Activated CD4-positive, alpha-beta memory T cell treated with anti-CD3 and anti-CD28 coated beads for 36 hours (primary cell): ENCODE data around the gene TRIP11. TPM values are rescaled to one million over a fixed set of nuclear protein-coding genes. Genes with fewer than 3 reads are reported as not detected.

Experiments
- CTCF ChIA-PET: fragments of 350-600 bp; sonication (Branson Sonifier 250); formaldehyde crosslinking; loops from one replicate; lab custom pipeline; 2021; ENCODE audit warnings: antibody characterized with exemption, inconsistent platforms; lab: Charles Lee
- POLR2A ChIA-PET: fragments of 350-600 bp; sonication (Branson Sonifier 250); formaldehyde crosslinking; loops from one replicate; lab custom pipeline; 2021; ENCODE audit warnings: antibody characterized with exemption; lab: Charles Lee
- DNase-seq: peaks from one replicate; pipeline ENCODE4 v3.0.0-alpha.2; 2020
- H3K27ac Mint-ChIP-seq: one replicate; pipeline ENCODE4 v1.8.0; 2021; ENCODE audit warnings: mixed read lengths
- H3K27me3 Mint-ChIP-seq: one replicate; pipeline ENCODE4 v1.8.0; 2021; ENCODE audit warnings: mixed read lengths
- H3K36me3 Mint-ChIP-seq: one replicate; pipeline ENCODE4 v1.8.0; 2021; ENCODE audit warnings: mixed read lengths
- H3K4me1 Mint-ChIP-seq: one replicate; pipeline ENCODE4 v1.8.0; 2021; ENCODE audit warnings: low read depth, mixed read lengths
- H3K4me3 Mint-ChIP-seq: one replicate; pipeline ENCODE4 v1.8.0; 2021; ENCODE audit warnings: mild to moderate bottlenecking, mixed read lengths
- H3K9me3 Mint-ChIP-seq: one replicate; pipeline ENCODE4 v1.8.0; 2021; ENCODE audit warnings: mixed read lengths
- intact Hi-C: fragments of 100-400 bp; cut with micrococcal nuclease; formaldehyde crosslinking; loops from one replicate; pipeline ENCODE4 v1.15.1; 2023
- total RNA-seq, 2 experiments: library from RNA; stranded (reverse); gene quantifications; one replicate each; pipeline ENCODE4 v1.2.3, GENCODE V29; 2021

The TRIP11 gene
- total RNA-seq, 2 experiments from 2014 or later = 35.9 to 37.0 TPM

DNA sequence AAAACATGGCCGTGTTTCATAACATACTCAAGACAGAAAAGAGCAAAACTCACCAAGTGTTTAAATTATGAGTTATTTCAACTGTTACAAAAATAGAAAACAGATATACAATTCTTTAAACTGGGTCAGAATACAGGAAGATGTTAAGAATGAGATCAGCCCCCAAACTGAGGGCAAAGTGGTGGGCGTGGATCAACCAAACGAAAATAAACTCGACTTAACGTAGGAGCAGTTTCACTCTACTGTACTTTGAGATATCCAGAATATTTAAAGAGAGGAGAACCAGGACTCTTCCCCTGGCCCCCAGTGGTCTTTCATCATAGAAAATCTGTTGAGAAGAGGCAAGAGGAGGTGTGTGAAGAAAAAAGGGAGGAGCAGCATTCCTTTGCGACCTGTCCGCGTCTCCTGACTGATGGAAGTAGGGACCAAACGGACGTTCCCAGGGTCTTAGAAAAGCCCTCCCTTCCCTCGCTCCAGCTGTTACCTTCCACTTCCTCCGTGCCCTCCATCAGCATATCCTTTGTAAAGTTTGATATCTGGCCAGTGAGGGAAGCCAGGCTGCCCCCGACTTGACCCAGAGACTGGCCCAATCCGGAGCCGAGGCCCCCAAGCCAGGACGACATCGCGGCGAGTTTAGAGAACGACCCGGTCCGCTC, 668 bp downstream of the TRIP11 start:
- peak; percentile 37 for DNase-seq
- Mint-ChIP-seq H3K4me1 (peaks cover 31% of the 10 kb centered on the region), H3K36me3 (peaks cover 7% of the 10 kb centered on the region), H3K4me3 (peak overlapping the region; percentile 90), H3K27me3 (no peaks in the 10 kb centered on the region), H3K9me3 (no peaks in the 10 kb centered on the region), H3K27ac (peak overlapping the region; percentile 93)
- intact Hi-C loops = no loop called here
- ChIA-PET CTCF (interaction anchor here (0.8 to 2.2 kb wide), 3 partner anchors 17 to 68 kb away, joined by 4 to 13 read pairs (median 8); partner anchors contain the start of gene ATXN3), POLR2A (interaction anchor here (1.3 to 2.5 kb wide), 6 partner anchors 27 to 173 kb away, joined by 3 to 17 read pairs (median 6); partner anchors contain the start of genes ATXN3, CPSF2 and NDUFB1)

DNA sequence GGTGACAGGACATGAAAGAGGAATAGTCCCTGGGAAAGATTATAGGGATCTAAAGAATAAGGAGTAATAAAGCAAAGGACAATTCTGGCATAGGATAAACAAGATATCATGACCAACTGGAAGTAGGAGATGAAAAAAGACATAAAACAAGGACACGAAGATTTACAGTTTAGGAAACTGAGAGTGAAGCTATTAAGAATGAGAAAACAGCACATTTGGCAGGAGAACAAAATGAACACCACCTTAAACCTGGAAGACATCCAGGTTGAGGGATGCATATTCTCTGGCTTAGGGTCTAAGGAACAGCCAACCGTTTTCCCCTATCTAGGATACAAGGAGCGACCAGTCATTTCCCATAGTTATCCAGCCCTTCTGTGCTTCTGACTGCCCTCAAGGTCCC, 1.9 kb downstream of the TRIP11 start:
- CTCF ChIA-PET = interaction anchor here (1.5 kb wide), 1 partner anchor 69 kb away, joined by 8 read pairs; the partner anchor contains the start of gene ATXN3
- intact Hi-C loops = no loop called here
- peak overlapping the region; percentile 3 for H3K27ac Mint-ChIP-seq

DNA sequence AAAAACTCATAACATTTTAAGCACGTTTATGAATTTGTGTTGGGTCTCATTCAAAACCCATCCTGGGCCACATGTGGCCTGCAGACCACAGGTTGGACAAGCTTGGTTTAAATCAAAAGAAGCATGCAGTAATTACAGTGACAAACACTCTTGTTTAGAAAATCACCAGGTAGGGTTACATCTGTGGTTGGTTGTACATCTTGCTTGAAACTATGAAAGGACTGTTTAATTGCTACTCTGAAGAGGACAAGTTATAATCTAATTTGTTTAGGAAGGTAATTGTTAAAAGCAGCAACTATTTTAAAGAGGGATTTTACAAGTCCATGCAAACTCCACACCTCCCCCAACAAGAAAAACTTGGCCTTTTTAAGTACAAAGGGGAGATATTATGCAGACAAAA, 4.0 kb downstream of the TRIP11 start:
- Mint-ChIP-seq H3K9me3 (no peaks in the 10 kb centered on the region), H3K27ac (peak overlapping the region; percentile 18), H3K27me3 (no peaks in the 10 kb centered on the region), H3K4me3 (no peak overlapping the region), H3K4me1 (peaks cover 37% of the 10 kb centered on the region), H3K36me3 (peaks cover 7% of the 10 kb centered on the region)
- ChIA-PET POLR2A (no interaction called here), CTCF (no interaction called here)
- no peak for DNase-seq
- intact Hi-C loops = no loop called here

More for the DNA sequence above, 1.9 kb downstream of the TRIP11 start:
- no peak for DNase-seq
- H3K9me3 Mint-ChIP-seq = no peaks in the 10 kb centered on the region
- H3K36me3 Mint-ChIP-seq = peaks cover 7% of the 10 kb centered on the region
- peaks cover 38% of the 10 kb centered on the region for H3K4me1 Mint-ChIP-seq
- peak overlapping the region; percentile 90 for H3K4me3 Mint-ChIP-seq
- POLR2A ChIA-PET = no interaction called here
- H3K27me3 Mint-ChIP-seq = no peaks in the 10 kb centered on the region

DNA sequence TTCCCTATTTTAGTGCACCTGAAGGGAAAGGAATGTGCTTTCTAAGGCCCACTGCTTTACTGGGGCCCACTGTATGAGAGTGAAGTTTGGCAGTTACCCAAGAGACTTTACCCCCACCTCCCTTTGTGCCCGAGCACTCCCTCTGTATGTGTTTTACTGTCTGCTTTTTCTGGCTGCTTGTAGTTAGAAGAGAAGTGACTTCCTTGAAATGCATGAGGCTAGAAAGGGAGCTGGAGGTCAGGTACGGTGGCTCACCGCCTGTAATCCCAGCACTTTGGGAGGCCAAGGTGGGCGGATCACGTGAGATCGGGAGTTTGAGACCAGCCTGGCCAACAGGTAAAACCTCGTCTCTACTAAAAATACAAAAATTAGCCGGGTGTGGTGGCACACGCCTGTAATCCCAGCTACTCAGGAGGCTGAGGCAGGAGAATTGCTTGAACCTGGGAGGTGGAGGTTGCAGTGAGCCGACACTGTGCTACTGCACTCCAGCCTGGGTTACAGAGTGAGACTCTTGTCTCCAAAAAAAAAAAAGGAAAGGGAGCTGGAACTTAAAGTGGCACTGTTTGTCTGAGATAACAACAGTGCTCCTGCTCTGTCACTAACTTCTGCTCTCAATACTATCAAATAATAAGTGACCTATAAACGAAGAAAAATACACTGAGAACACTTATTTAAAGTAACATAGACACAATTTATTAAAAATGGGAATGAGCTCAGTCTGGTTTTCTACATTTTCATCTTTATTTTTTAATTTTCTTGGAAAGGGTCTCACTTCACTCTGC, 5.8 kb downstream of the TRIP11 start:
- no peaks in the 10 kb centered on the region for H3K27me3 Mint-ChIP-seq
- CTCF ChIA-PET = interaction anchor here (0.8 to 1.1 kb wide), 2 partner anchors 37 to 74 kb away, joined by 3 to 4 read pairs; no protein-coding TSS in a partner anchor
- DNase-seq = no peak
- intact Hi-C loops = no loop called here
- H3K27ac Mint-ChIP-seq = no peak overlapping the region
- H3K36me3 Mint-ChIP-seq = peaks cover 12% of the 10 kb centered on the region
- POLR2A ChIA-PET = no interaction called here
- no peaks in the 10 kb centered on the region for H3K9me3 Mint-ChIP-seq
- H3K4me1 Mint-ChIP-seq = peaks cover 35% of the 10 kb centered on the region
- H3K4me3 Mint-ChIP-seq = no peak overlapping the region

DNA sequence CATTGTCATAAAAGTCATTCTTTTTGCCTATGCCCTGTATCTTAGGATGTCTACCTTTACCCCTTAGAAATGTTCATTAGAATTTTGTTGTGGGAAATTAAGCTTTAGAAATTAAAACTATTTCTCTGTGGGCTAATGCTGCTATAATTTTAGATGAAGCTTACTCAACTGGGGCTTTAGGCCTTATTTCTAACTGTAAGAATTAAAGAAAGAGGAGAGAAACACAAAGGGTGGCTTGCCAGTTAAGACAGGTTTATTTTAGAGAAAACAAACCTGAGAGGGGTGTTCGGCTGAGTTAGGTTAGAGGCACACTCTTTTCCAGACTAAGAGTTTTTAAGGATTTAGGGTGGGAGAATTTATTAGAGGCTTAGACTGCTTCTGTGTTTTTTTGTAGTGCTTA, 6.4 kb downstream of the TRIP11 start:
- ChIA-PET CTCF (no interaction called here), POLR2A (no interaction called here)
- Mint-ChIP-seq H3K9me3 (no peaks in the 10 kb centered on the region), H3K27ac (no peak overlapping the region), H3K36me3 (peaks cover 15% of the 10 kb centered on the region), H3K4me1 (peaks cover 33% of the 10 kb centered on the region), H3K27me3 (no peaks in the 10 kb centered on the region), H3K4me3 (no peak overlapping the region)
- intact Hi-C loops = no loop called here
- DNase-seq = no peak

DNA sequence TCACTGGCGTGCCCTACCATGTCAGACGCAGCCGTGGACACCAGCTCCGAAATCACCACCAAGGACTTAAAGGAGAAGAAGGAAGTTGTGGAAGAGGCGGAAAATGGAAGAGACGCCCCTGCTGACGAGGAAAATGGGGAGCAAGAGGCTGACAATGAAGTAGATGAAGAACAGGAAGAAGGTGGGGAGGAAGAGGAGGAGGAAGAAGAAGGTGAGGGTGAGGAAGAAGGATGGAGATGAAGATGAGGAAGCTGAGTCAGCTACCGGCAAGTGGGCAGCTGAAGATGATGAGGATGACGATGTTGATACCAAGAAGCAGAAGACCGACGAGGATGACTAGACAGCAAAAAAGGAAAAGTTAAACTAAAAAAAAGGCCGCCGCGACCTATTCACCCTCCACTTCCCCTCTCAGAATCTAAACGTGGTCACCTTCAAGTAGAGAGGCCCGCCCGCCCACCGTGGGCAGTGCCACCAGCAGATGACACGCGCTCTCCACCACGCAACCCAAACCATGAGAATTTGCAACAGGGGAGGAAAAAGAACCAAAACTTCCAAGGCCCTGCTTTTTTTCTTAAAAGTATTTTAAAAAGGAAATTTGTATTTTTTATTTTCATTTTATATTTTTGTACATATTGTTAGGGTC, 13.2 kb downstream of the TRIP11 start:
- H3K4me3 Mint-ChIP-seq = no peak overlapping the region
- ChIA-PET POLR2A (no interaction called here), CTCF (no interaction called here)
- no peaks in the 10 kb centered on the region for H3K9me3 Mint-ChIP-seq
- H3K36me3 Mint-ChIP-seq = peaks cover 31% of the 10 kb centered on the region
- H3K27me3 Mint-ChIP-seq = no peaks in the 10 kb centered on the region
- DNase-seq = peak; percentile 31
- intact Hi-C loops = no loop called here
- peaks cover 19% of the 10 kb centered on the region for H3K4me1 Mint-ChIP-seq
- no peak overlapping the region for H3K27ac Mint-ChIP-seq

DNA sequence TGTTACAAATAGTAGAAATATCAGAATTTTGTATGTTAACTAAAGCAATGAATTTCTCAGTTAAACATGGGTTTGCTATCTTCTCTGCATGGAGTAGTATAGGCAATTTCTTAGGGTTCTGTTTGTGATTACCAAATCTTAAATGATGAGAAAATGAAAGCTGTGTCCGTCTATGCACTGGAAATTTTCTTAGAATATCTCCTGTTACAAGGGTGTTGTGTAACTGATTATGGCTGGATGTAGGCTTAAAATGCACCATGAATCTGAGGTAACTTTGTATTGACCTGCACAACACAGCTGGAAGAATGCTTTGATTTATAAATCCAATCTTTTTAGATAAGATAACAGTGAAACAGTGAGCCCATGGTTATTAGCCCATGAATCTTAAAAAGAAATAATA, 17.8 kb downstream of the TRIP11 start:
- peaks cover 15% of the 10 kb centered on the region for H3K4me1 Mint-ChIP-seq
- ChIA-PET CTCF (interaction anchor here (0.9 to 1.2 kb wide), 2 partner anchors 18 to 19 kb away, joined by 3 to 4 read pairs; partner anchors contain the start of gene TRIP11), POLR2A (no interaction called here)
- peaks cover 21% of the 10 kb centered on the region for H3K36me3 Mint-ChIP-seq
- no peak for DNase-seq
- H3K27ac Mint-ChIP-seq = no peak overlapping the region
- no peaks in the 10 kb centered on the region for H3K27me3 Mint-ChIP-seq
- intact Hi-C loops = no loop called here
- H3K9me3 Mint-ChIP-seq = no peaks in the 10 kb centered on the region
- H3K4me3 Mint-ChIP-seq = no peak overlapping the region

DNA sequence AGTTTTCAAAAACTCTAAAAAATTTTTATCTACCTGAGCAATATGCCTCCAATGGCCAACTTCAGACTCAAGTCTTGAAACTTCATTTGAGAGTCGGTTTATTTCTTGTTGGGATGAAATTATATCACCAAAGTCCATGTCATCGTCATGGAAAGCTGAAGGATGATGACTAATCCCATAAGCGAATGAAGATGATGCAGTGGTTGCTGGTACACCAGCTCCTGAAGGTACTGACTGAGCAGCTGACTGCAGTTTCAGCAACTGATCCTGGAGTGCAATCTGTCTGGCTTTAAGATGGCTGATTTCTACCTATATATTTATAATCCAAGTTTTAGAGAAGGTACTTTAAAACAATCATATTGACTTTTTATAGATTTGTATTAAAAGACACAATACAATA, 18.3 kb downstream of the TRIP11 start:
- H3K27me3 Mint-ChIP-seq = no peaks in the 10 kb centered on the region
- POLR2A ChIA-PET = no interaction called here
- CTCF ChIA-PET = interaction anchor here (0.9 kb wide), 1 partner anchor 18 kb away, joined by 4 read pairs; the partner anchor contains the start of gene TRIP11
- intact Hi-C loops = no loop called here
- peaks cover 12% of the 10 kb centered on the region for H3K4me1 Mint-ChIP-seq
- DNase-seq = no peak
- peaks cover 19% of the 10 kb centered on the region for H3K36me3 Mint-ChIP-seq
- H3K9me3 Mint-ChIP-seq = no peaks in the 10 kb centered on the region
- H3K4me3 Mint-ChIP-seq = no peak overlapping the region
- no peak overlapping the region for H3K27ac Mint-ChIP-seq

DNA sequence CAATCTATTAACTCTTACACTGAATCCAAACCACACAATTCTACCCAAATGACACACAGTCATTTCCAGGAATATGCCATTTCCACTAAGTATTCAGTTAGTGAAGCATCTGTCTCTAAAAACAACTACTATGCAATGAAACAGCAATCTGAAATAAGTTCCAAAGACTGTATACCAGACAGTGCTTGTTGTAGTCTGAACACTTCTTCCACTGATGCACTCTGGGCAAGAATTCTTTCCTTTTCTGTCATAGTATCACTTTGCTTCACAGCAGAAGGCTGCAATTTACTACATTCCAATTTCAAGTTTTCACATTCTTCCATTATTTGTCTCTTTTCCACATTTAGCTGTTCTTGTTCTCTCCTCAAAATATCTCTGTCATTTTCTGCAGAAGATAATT, 25.8 kb downstream of the TRIP11 start:
- Mint-ChIP-seq H3K9me3 (no peaks in the 10 kb centered on the region), H3K4me3 (no peak overlapping the region), H3K4me1 (peaks cover 29% of the 10 kb centered on the region), H3K27ac (peak overlapping the region; percentile 73), H3K27me3 (no peaks in the 10 kb centered on the region), H3K36me3 (peaks cover 30% of the 10 kb centered on the region)
- ChIA-PET POLR2A (no interaction called here), CTCF (interaction anchor here (0.7 kb wide), 1 partner anchor 17 kb away, joined by 4 read pairs; no protein-coding TSS in a partner anchor)
- intact Hi-C loops = no loop called here
- no peak for DNase-seq

DNA sequence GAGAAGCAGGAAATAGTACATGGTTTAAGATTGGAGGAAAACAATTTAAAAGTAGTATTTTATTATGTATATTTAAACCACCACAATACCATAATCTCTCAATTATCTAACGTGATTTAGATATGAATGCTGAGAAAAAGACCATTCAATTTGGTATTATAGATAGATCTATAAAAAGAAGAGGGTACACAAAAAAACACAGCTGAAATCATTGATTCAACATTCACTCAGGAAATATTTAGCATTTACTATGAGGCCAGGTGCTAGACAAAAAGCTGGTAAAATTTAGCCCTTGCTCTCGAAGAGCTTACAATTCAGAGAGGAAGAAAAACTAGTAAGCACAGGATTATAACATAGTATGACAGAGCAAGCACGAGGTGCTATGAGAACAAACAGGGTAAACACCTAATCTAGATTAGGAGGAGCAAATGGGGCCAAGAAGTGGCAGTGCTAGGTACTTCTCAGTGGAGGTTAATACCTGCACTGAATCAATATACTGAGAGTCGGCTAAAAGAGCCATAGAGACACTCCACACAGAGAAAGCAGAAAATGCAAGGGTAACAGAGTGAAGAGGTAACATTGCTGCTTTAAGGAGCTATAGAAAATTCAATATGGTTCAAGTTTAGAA, 27.6 kb downstream of the TRIP11 start:
- ChIA-PET POLR2A (interaction anchor here (1.4 kb wide), 1 partner anchor 28 kb away, joined by 3 read pairs; the partner anchor contains the start of gene TRIP11), CTCF (interaction anchor here (1.5 to 1.6 kb wide), 2 partner anchors 15 to 28 kb away, joined by 5 to 6 read pairs; partner anchors contain the start of gene TRIP11)
- Mint-ChIP-seq H3K36me3 (peaks cover 39% of the 10 kb centered on the region), H3K4me3 (no peak overlapping the region), H3K4me1 (peaks cover 26% of the 10 kb centered on the region), H3K27ac (peak overlapping the region; percentile 1), H3K27me3 (no peaks in the 10 kb centered on the region), H3K9me3 (no peaks in the 10 kb centered on the region)
- DNase-seq = no peak
- intact Hi-C loops = no loop called here

DNA sequence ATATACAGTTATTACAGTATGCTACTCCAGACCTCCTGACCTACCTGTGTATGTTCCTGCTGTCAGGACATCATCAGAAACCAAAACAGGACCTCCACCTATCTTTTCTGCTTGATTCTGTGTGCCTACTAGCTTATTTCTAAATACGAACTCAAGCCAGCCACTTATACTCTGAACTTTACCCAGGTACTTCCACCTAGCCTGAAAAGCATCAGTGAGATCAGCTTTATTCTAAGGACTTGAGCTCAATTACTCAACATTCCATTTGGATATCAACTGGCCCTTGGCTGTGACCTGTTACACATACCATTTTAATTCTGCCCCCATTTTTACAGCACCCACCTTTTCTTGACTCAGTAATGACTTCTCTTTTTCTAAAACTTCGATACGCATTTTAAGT, 29.2 kb downstream of the TRIP11 start:
- H3K36me3 Mint-ChIP-seq = peaks cover 37% of the 10 kb centered on the region

More for the DNA sequence above, 29.2 kb downstream of the TRIP11 start:
- no peak overlapping the region for H3K4me3 Mint-ChIP-seq
- H3K27ac Mint-ChIP-seq = no peak overlapping the region
- H3K27me3 Mint-ChIP-seq = no peaks in the 10 kb centered on the region
- H3K9me3 Mint-ChIP-seq = no peaks in the 10 kb centered on the region
- ChIA-PET CTCF (interaction anchor here (2.3 kb wide), 1 partner anchor 14 kb away, joined by 5 read pairs; no protein-coding TSS in a partner anchor), POLR2A (no interaction called here)
- DNase-seq = no peak
- intact Hi-C loops = no loop called here
- H3K4me1 Mint-ChIP-seq = peaks cover 33% of the 10 kb centered on the region
